ENCODE results near the gene COX15. TPM values are rescaled to one million over a fixed set of nuclear protein-coding genes. Genes with fewer than 3 reads are reported as not detected.

Gene COX15
- total RNA-seq, 2 donors from 2014 or later: 12.5 to 19.8 TPM

GRCh38 chr10:99770408-99771045 is 38.6 kb upstream of the COX15 start:
- no peak overlapping the region for H3K27ac ChIP-seq
- no peak for TF ChIP-seq CTCF (IDR thresholded peaks at IDR 0.05)
- no peak overlapping the region for H3K4me3 ChIP-seq
- no peaks in the 10 kb centered on the region for H3K36me3 ChIP-seq
- no peak for ATAC-seq (ENCODE audit: insufficient number of reproducible peaks, low FRiP score, low read depth)
- no peaks in the 10 kb centered on the region for H3K4me1 ChIP-seq (ENCODE audit: control insufficient read depth in 1 of 2, low read depth in 2 of 2)
- H3K27me3 ChIP-seq (replicated peaks; ENCODE audit: insufficient read depth): no peaks in the 10 kb centered on the region
- DNase-seq (ENCODE audit: low spot score): no peak
- H3K9me3 ChIP-seq: no peaks in the 10 kb centered on the region

- Histone ChIP-seq H3K27me3 (replicated peaks; ENCODE audit: insufficient read depth) (no peaks in the 10 kb centered on the region), H3K36me3 (no peaks in the 10 kb centered on the region), H3K27ac (no peak overlapping the region), H3K9me3 (no peaks in the 10 kb centered on the region), H3K4me3 (no peak overlapping the region), H3K4me1 (ENCODE audit: control insufficient read depth in 1 of 2, low read depth in 2 of 2) (no peaks in the 10 kb centered on the region)
- TF ChIP-seq CTCF (IDR thresholded peaks at IDR 0.05): no peak
- ATAC-seq (ENCODE audit: insufficient number of reproducible peaks, low FRiP score, low read depth): no peak
- no peak for DNase-seq (ENCODE audit: low spot score)
Measured at GRCh38 chr10:99769706-99770105, 37.8 kb upstream of the COX15 start.

- TF ChIP-seq CTCF (IDR thresholded peaks at IDR 0.05): no peak
- no peak for ATAC-seq (ENCODE audit: insufficient number of reproducible peaks, low FRiP score, low read depth)
- Histone ChIP-seq H3K27me3 (replicated peaks; ENCODE audit: insufficient read depth) (no peaks in the 10 kb centered on the region), H3K27ac (no peak overlapping the region), H3K4me3 (no peak overlapping the region), H3K36me3 (no peaks in the 10 kb centered on the region), H3K9me3 (no peaks in the 10 kb centered on the region), H3K4me1 (ENCODE audit: control insufficient read depth in 1 of 2, low read depth in 2 of 2) (no peaks in the 10 kb centered on the region)
- no peak for DNase-seq (ENCODE audit: low spot score)
Measured at GRCh38 chr10:99768556-99768955, 36.6 kb upstream of the COX15 start.

GRCh38 chr10:99767901-99768300 is 36.0 kb upstream of the COX15 start:
- no peaks in the 10 kb centered on the region for H3K4me1 ChIP-seq (ENCODE audit: control insufficient read depth in 1 of 2, low read depth in 2 of 2)
- no peaks in the 10 kb centered on the region for H3K36me3 ChIP-seq
- no peak overlapping the region for H3K4me3 ChIP-seq
- no peaks in the 10 kb centered on the region for H3K27me3 ChIP-seq (replicated peaks; ENCODE audit: insufficient read depth)
- H3K27ac ChIP-seq: no peak overlapping the region
- DNase-seq (ENCODE audit: low spot score) (no peak), ATAC-seq (ENCODE audit: insufficient number of reproducible peaks, low FRiP score, low read depth) (no peak)
- no peak for TF ChIP-seq CTCF (IDR thresholded peaks at IDR 0.05)
- H3K9me3 ChIP-seq: no peaks in the 10 kb centered on the region

- H3K9me3 ChIP-seq: no peaks in the 10 kb centered on the region
- H3K4me3 ChIP-seq: no peak overlapping the region
- TF ChIP-seq CTCF (IDR thresholded peaks at IDR 0.05): no peak
- DNase-seq (ENCODE audit: low spot score) (no peak), ATAC-seq (ENCODE audit: insufficient number of reproducible peaks, low FRiP score, low read depth) (no peak)
- no peaks in the 10 kb centered on the region for H3K36me3 ChIP-seq
- no peaks in the 10 kb centered on the region for H3K27me3 ChIP-seq (replicated peaks; ENCODE audit: insufficient read depth)
- H3K4me1 ChIP-seq (ENCODE audit: control insufficient read depth in 1 of 2, low read depth in 2 of 2): no peaks in the 10 kb centered on the region
- H3K27ac ChIP-seq: no peak overlapping the region
Measured at GRCh38 chr10:99766302-99766681, 34.4 kb upstream of the COX15 start.
